Measurements from ENCODE around the gene PAK1IP1.

- TF ChIP-seq CTCF (IDR thresholded peaks at IDR 0.05; ENCODE audit: low read length) (no peak), EZH2 (IDR thresholded peaks at IDR 0.05; ENCODE audit: borderline replicate concordance, low read length) (no peak)
Observed at GRCh38 chr6:10733151-10733715, 38.5 kb downstream of the PAK1IP1 start.

Data from OCI-LY1 (cell line).